HG03025 (cell line): ENCODE results near the gene LMBR1L.

Source experiments
- ATAC-seq: cut with Tn5 transposase; IDR thresholded peaks from one replicate; pipeline ENCODE4 v1.9.1; 2021; ENCODE audit warnings: mild to moderate bottlenecking, moderate library complexity; ENCODE audit not compliant: unreplicated experiment, low FRiP score

The LMBR1L gene

DNA sequence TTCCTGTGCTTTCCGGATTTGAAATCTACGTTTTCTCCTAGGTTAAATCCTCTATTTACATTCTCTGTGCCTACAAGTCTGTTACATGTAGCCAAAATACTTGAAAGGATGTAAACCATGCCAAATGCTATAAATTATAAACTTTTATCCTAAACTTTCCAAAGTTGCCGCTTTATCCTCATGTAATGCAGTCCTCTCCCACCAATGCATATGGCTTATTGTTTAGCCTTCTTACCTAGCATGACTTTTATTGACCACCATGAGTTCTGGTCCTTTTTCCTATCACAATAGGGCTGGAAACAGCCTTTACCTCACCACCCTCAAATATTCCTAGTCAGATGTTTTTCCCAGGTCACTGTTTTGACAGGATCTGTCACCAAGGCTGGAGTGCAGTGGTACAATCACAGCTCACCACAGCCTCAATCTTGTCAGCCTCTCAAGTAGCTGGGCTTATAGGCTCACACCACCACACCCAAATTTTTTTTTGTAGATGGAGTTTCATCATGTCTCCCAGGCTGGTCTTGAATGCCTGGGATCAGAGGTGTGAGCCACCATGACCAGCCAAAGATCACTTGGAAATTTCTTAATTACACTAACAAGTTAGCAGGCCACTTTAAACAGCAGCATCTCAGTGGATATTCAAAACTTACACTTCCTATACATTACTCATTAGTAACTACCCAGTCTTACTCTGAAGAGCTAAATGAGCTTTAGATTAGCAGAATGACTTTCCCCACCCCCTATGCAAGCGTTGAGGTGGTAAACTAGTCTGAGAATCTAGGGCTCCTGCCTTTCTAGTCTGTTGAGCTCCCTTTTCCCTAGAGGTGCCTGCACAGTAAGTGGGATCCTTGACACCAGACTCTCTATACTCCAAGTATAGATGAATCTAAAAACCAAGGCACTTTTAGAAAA, 16.5 kb upstream of the LMBR1L start:
- no peak for ATAC-seq

DNA sequence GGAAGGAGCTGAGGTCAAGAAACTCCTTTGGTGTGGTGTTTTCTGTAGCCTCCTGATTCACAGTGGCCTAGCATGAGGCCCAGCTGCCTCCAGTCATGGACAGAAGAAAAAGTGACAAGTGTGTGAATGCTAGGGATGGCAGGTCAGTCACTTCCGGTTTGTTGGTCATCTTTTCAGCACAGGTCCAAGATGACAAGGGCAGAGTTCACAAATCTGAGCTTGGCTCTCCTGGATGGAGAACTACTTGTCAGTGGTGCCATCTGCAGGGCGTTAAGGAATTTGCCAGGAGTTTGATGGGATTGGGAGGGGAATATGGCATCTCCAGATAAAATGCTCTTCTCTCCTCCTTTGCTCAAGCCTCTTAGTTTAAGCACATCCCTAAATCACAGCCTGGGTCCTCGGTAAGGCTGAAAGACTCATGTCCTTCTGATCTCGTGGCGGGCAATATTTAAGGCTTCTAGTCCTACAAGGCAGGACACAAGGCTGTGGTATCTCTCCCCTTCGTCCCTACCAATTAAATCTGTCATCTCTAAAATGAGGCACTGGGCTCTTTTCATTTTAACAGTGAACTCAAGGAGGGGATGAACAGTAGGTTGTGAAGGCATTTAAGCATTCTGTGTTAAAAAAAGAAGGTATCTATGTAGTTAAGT, 10.5 kb upstream of the LMBR1L start:
- no peak for ATAC-seq

GRCh38 chr12:49111206-49111605, 559 bp upstream of the LMBR1L start:
- no peak for ATAC-seq

- ATAC-seq, result no peak
Observed at GRCh38 chr12:49109641-49110463, 795 bp downstream of the LMBR1L start.

- no peak for ATAC-seq
Observed at GRCh38 chr12:49108958-49109404, 1.7 kb downstream of the LMBR1L start.

DNA sequence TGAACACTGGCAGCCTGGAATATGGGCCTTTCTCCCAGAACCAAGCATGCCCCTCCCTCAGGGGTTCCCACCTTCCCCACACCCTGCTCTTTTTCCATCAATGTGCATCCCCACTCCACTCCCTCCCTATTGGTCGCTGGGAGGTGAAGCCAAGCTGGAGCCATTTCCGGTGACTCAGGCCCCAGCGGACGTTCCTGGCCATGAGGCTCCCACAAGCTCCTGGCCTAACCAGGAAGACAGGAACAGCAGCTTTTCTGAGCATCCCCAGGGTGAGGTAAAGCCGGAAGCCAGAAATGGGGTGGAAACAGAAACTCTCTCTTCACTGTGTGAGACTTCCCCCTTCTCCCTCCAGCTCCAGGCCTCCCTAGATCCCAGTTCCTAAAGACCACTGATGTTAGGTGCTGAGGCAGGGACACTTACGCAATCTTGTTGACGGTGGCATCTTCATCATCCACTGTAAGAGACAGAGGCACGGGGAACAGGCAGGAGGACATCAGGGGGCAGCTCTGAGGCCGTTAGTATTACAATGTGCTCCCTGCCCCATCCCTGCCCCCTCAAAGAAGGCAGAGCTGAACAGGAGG, 5.1 kb downstream of the LMBR1L start:
- ATAC-seq, result no peak

DNA sequence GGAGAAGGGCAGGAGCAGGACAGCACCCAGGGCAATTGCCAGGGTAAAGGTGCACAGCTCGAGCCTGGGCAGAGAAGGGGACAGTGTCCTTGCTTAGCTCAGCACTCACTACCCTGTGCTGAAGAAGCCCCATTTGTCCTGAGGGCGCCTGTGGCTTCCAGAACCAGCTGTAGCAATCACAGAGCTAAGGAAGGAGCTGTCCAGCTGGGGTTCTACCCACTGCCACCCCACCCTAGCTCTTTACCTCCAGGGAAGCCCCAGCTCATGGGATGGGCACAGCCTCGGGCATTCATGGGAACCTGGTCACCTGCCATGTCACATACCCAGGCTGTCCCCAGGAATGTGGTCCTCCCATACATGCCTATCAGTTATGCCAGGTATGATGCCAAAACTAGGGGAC, 5.8 kb downstream of the LMBR1L start:
- ATAC-seq, result no peak

- no peak for ATAC-seq
Observed at GRCh38 chr12:49100380-49100779, 10.3 kb downstream of the LMBR1L start.

DNA sequence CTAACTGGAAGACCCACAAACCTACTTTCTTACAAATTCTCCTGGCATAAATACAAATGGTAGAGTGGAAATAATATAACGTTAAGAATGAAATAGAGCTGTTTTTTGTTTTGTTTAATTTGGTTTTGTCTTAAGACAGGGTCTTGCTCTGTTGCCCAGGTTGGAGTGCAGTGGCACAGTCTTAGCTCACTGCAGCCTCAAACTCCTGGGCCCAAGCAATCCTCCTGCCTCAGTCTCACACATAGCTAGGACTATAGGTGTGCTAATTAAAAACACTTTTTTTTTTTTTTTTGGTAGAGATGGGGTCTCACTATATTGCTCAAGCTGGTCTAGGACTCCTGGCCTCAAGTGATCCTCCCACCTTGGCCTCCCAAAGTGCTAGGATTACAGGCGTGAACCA, 11.9 kb downstream of the LMBR1L start:
- no peak for ATAC-seq

GRCh38 chr12:49098035-49098451, 12.6 kb downstream of the LMBR1L start:
- no peak for ATAC-seq

DNA sequence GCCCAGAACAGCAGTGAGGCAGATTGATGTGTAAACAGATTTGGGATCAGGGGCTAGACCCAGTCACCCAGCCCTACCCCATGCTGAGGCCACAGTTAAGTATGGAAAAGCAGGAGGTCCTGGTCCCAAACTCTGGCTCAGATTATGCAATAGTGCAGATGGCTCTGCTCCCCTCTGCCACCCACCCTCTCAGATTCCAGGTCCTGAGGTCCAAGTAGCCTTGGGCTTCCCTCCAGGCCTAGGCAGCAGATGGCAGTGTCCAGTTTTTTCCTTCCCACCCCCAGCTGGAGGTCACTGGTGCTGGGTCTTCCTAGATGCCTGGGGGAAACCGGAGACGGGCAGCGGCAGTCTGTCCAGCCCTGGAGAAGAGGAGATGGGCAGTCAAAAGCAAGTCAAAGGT, 13.3 kb downstream of the LMBR1L start:
- ATAC-seq, result no peak

DNA sequence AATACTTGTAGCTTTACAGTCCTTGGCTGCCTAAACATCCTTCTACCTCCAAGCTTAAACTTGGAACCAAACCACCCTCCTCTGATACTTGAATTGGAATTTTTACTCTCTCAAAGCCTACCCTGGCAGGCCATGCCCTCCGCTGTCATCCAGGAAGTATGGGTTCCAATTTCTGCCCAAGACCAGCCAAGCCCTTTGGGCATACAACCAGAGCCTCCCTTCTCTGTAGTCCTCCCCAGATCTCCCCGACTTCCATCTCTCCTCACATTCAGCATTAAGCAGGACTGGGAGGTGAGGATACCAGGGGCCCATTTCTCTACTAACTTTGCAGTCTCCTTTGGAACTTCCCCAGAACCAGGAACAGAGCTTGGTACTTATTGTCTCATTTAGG, 15.7 kb downstream of the LMBR1L start:
- no peak for ATAC-seq

GRCh38 chr12:49094160-49094974, 16.3 kb downstream of the LMBR1L start, which contains the start of gene DHH:
DHH (minus strand) TSS chr12:49094801; CDS start chr12:49094512, 289 bp downstream.
- no peak for ATAC-seq

DNA sequence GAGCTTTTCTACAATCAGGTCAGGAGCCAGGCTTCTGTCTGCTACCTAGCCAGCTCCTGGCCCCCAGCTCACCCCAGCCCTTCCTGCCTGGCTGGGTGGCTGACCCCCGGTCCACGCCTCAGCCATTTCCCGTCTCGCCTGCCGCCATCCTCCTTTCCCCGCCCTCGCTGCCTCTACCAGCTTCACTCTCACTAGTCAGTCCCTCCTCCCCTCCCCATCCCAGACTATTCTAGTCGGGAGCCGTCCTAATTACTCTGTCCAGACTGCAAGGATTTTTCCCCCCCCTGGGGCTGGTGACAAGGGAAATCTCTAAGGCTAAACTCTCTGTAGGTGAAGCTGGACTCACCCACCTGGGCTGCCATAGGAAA, 16.9 kb downstream of the LMBR1L start:
- no peak for ATAC-seq

GRCh38 chr12:49092816-49093406, 17.7 kb downstream of the LMBR1L start:
- ATAC-seq, result no peak

GRCh38 chr12:49092086-49092815, 18.4 kb downstream of the LMBR1L start:
- ATAC-seq, result no peak

DNA sequence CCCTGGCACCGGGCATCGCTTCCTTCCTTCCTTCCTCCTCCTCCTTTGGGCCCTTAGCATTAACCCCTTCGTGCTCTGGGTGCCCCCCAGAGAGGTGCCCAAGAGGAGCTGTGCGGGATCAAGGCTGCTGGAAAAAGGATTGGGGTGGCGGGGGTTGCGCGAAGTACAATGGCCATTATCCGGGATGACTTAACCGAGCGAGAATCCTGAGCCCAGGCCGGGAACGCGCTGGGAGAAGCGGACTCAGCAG, 18.9 kb downstream of the LMBR1L start:
- no peak for ATAC-seq

DNA sequence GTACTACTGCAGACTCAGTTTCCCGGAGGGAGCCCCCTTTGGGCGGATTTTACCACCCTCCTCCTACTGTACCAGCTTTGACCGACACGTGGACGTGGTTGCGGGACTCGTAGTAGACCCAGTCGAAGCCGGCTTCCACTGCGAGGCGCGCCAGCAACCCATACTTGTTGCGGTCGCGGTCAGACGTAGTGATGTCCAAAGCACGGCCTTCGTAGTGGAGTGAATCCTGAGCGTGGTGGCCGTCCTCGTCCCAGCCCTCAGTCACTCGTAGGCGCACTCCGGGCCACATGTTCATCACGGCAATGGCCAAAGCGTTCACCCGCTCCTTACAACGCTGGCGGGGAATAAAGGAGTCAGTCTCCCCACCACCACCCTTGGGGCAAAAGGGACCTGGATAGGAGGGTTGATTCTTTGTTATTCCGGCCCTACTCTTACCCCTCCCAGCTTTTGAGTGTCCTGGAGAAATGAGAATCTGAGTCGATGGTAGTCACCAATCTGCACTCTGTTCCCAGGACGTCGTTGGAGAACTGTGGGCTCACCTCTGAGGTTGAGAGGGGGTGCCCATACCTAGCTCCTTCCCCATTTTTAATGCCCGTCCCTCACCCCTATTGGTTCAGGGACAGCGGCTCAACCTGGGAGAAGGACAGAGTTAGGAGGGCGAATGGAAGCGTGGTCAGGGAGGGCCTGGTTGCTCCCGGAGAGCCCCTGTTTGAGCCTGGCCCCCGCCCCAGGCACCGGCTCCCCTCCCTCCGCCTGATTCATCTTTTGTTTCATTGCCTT, 19.4 kb downstream of the LMBR1L start:
- no peak for ATAC-seq
